CD4-positive, alpha-beta T cell (primary cell): ENCODE results near the gene BSCL2. TPM values are rescaled to one million over a fixed set of nuclear protein-coding genes. Genes with fewer than 3 reads are reported as not detected.
"Not testable (repeated sequence)": the region's sequence is repeated elsewhere in the genome, so short reads cannot be mapped to it uniquely, and the experiment has no call there.

ENCODE experiments used
- ATAC-seq: fragments of 200-7000 bp; cut with Tn5 transposase; one replicate; pipeline ENCODE4 v1.10.0; 2022; ENCODE audit warnings: mild to moderate bottlenecking; ENCODE audit not compliant: poor library complexity
- CTCF ChIA-PET: fragments of 350-600 bp; sonication (Branson Sonifier 250); formaldehyde crosslinking; loops from one replicate; lab custom pipeline; 2021; ENCODE audit warnings: antibody characterized with exemption, inconsistent platforms; lab: Charles Lee
- POLR2A ChIA-PET: fragments of 350-600 bp; sonication (Branson Sonifier 250); formaldehyde crosslinking; loops from one replicate; lab custom pipeline; 2021; ENCODE audit warnings: antibody characterized with exemption, inconsistent platforms; lab: Charles Lee
- DNase-seq, 14 experiments: peaks; one replicate each; pipeline ENCODE4 v3.0.0-alpha.2; 2013 to 2020; ENCODE audit warnings: mixed read lengths in 2 of 14
- H3K27ac ChIP-seq, 2 donors: one replicate each; pipeline versions ENCODE4 v1.5.1 to v1.7.0; 2013; ENCODE audit warnings: low read length in 2 of 2, low read depth in 1 of 2, mild to moderate bottlenecking in 1 of 2
- H3K27me3 ChIP-seq, 2 experiments: 1 replicate in 1 of 2; 2 replicates in 1 of 2; pipeline versions ENCODE4 v1.6.1 to v1.7.0; 2013; ENCODE audit warnings: low read length in 2 of 2, control low read depth in 1 of 2, mild to moderate bottlenecking in 1 of 2, moderate library complexity in 1 of 2; ENCODE audit not compliant: insufficient read depth in 2 of 2, control insufficient read depth in 1 of 2
- H3K36me3 ChIP-seq: one replicate; pipeline ENCODE4 v1.6.1; 2013; ENCODE audit warnings: low read length, control low read depth; ENCODE audit not compliant: insufficient read depth
- H3K4me1 ChIP-seq: one replicate; pipeline ENCODE4 v1.6.1; 2013; ENCODE audit warnings: low read length, control low read depth; ENCODE audit not compliant: insufficient read depth
- H3K4me3 ChIP-seq: one replicate; pipeline ENCODE4 v1.5.1; 2013; ENCODE audit warnings: mild to moderate bottlenecking, low read length, moderate library complexity
- H3K9me3 ChIP-seq, 2 experiments: 1 replicate in 1 of 2; 2 replicates in 1 of 2; pipeline versions ENCODE4 v1.6.1 to v1.7.0; 2013; ENCODE audit warnings: low read length in 2 of 2, mild to moderate bottlenecking in 2 of 2, control low read depth in 1 of 2, moderate library complexity in 1 of 2; ENCODE audit not compliant: control insufficient read depth in 1 of 2, insufficient read depth in 1 of 2
- H3K27ac Mint-ChIP-seq: one replicate; pipeline ENCODE4 v1.8.0; 2020; ENCODE audit warnings: mixed read lengths
- H3K27me3 Mint-ChIP-seq: one replicate; pipeline ENCODE4 v1.8.0; 2021; ENCODE audit warnings: mixed read lengths
- H3K36me3 Mint-ChIP-seq: one replicate; pipeline ENCODE4 v1.8.0; 2021; ENCODE audit warnings: low read depth, mixed read lengths
- H3K4me1 Mint-ChIP-seq: one replicate; pipeline ENCODE4 v1.8.0; 2021; ENCODE audit warnings: low read depth, mixed read lengths
- H3K4me3 Mint-ChIP-seq: one replicate; pipeline ENCODE4 v1.8.0; 2020; ENCODE audit warnings: mild to moderate bottlenecking, mixed read lengths
- H3K9me3 Mint-ChIP-seq: one replicate; pipeline ENCODE4 v1.8.0; 2020; ENCODE audit warnings: mixed read lengths
- CTCF ChIP-seq: fragments of 200-600 bp; IDR thresholded peaks from one replicate; pipeline ENCODE4 v1.8.0; 2022; ENCODE audit warnings: antibody characterized with exemption, mild to moderate bottlenecking
- intact Hi-C, 2 experiments: fragments of 100-400 bp; cut with DNase I in 1 of 2; cut with micrococcal nuclease in 1 of 2; formaldehyde crosslinking; loops; one replicate each; pipeline versions ENCODE4 v1.15.1 to v1.9.0; 2023 to 2025; cut with DNase I, micrococcal nuclease
- total RNA-seq, 174 experiments: library from RNA in 2 of 174; stranded (reverse) in 2 of 174; gene quantifications; one replicate each; pipeline ENCODE4 v1.2.3 and lab custom pipeline; 2021 to 2026

BSCL2 gene
- total RNA-seq, 2 experiments from 2014 or later, result 17.1 to 20.0 TPM

- POLR2A ChIA-PET, result interaction anchor here (0.9 to 5.4 kb wide), 4 partner anchors 11 to 86 kb away, joined by 3 to 43 read pairs (median 10); partner anchors contain the start of genes C11orf98, CSKMT, HNRNPUL2 and TUT1
- intact Hi-C loops, result no loop called here
- no peak for TF ChIP-seq CTCF
- Histone ChIP-seq H3K27me3 (no peaks in the 10 kb centered on the region), H3K9me3 (no peaks in the 10 kb centered on the region), H3K36me3 (peaks cover 40% of the 10 kb centered on the region), H3K4me3 (peak overlapping the region; percentile 100), H3K27ac (peak overlapping the region; percentile 97), H3K4me1 (peaks cover 40% of the 10 kb centered on the region)
- Mint-ChIP-seq H3K27me3 (no peaks in the 10 kb centered on the region), H3K27ac (peak overlapping the region; percentile 87), H3K9me3 (no peaks in the 10 kb centered on the region), H3K4me3 (peak overlapping the region; percentile 91), H3K36me3 (peaks cover 38% of the 10 kb centered on the region), H3K4me1 (peaks cover 52% of the 10 kb centered on the region)
- DNase-seq (no peak), ATAC-seq (no peak)
- CTCF ChIA-PET, result no interaction called here
These were observed 29.5 kb downstream of the BSCL2 start for GRCh38 chr11:62677714-62678113.

GRCh38 chr11:62677156-62677555 is 30.1 kb downstream of the BSCL2 start:
- Histone ChIP-seq H3K4me1 (peaks cover 46% of the 10 kb centered on the region), H3K27ac (peak overlapping the region; percentile 51 to 97), H3K36me3 (peaks cover 40% of the 10 kb centered on the region), H3K27me3 (no peaks in the 10 kb centered on the region), H3K9me3 (no peaks in the 10 kb centered on the region), H3K4me3 (no peak overlapping the region)
- ATAC-seq (no peak), DNase-seq (no peak)
- H3K9me3 Mint-ChIP-seq, result no peaks in the 10 kb centered on the region
- H3K27ac Mint-ChIP-seq, result peak overlapping the region; percentile 87
- ChIA-PET POLR2A (interaction anchor here (0.5 to 5.4 kb wide), 5 partner anchors 10 to 86 kb away, joined by 3 to 43 read pairs (median 5); partner anchors contain the start of genes C11orf98, CSKMT, HNRNPUL2 and TUT1), CTCF (interaction anchor here (0.6 kb wide), 1 partner anchor 1250 kb away, joined by 3 read pairs; no protein-coding TSS in a partner anchor)
- peak overlapping the region; percentile 91 for H3K4me3 Mint-ChIP-seq
- H3K27me3 Mint-ChIP-seq, result no peaks in the 10 kb centered on the region
- peaks cover 41% of the 10 kb centered on the region for H3K36me3 Mint-ChIP-seq
- H3K4me1 Mint-ChIP-seq, result peaks cover 57% of the 10 kb centered on the region
- no peak for TF ChIP-seq CTCF
- intact Hi-C loops, result no loop called here

GRCh38 chr11:62676698-62677097 is 30.5 kb downstream of the BSCL2 start:
- Mint-ChIP-seq H3K4me1 (peaks cover 61% of the 10 kb centered on the region), H3K27ac (peak overlapping the region; percentile 87)
- intact Hi-C loops, result no loop called here

GRCh38 chr11:62675415-62675814 is 31.8 kb downstream of the BSCL2 start:
- H3K9me3 ChIP-seq, H3K27ac Mint-ChIP-seq, H3K27me3 ChIP-seq, H3K27me3 Mint-ChIP-seq, DNase-seq, H3K9me3 Mint-ChIP-seq, H3K27ac ChIP-seq, intact Hi-C loops, H3K4me3 ChIP-seq, ATAC-seq: not testable (repeated sequence)
- H3K4me1 Mint-ChIP-seq, result peaks cover 65% of the 10 kb centered on the region
- H3K4me3 Mint-ChIP-seq, result peak overlapping the region; percentile 26
- H3K36me3 Mint-ChIP-seq, result peaks cover 53% of the 10 kb centered on the region
- Histone ChIP-seq H3K4me1 (peaks cover 53% of the 10 kb centered on the region), H3K36me3 (peaks cover 40% of the 10 kb centered on the region)
- ChIA-PET CTCF (interaction anchor here (0.9 kb wide), 1 partner anchor 19 kb away, joined by 3 read pairs; no protein-coding TSS in a partner anchor), POLR2A (interaction anchor here (1.6 to 5.4 kb wide), 3 partner anchors 10 to 84 kb away, joined by 4 to 43 read pairs (median 8); partner anchors contain the start of genes C11orf98, CSKMT, HNRNPUL2 and TUT1)

More at GRCh38 chr11:62676698-62677097, 30.5 kb downstream of the BSCL2 start:
- H3K9me3 ChIP-seq, result no peaks in the 10 kb centered on the region
- Mint-ChIP-seq H3K27me3 (no peaks in the 10 kb centered on the region), H3K9me3 (no peaks in the 10 kb centered on the region), H3K36me3 (peaks cover 46% of the 10 kb centered on the region), H3K4me3 (peak overlapping the region; percentile 91)
- peaks cover 49% of the 10 kb centered on the region for H3K4me1 ChIP-seq
- H3K36me3 ChIP-seq, result peaks cover 40% of the 10 kb centered on the region
- H3K27ac ChIP-seq, result peak overlapping the region in 1 of 2 donors; percentile 4
- H3K4me3 ChIP-seq, result no peak overlapping the region
- no peak for ATAC-seq
- TF ChIP-seq CTCF, result no peak
- POLR2A ChIA-PET, result interaction anchor here (0.5 to 5.4 kb wide), 5 partner anchors 10 to 85 kb away, joined by 3 to 43 read pairs (median 5); partner anchors contain the start of genes C11orf98, CSKMT, HNRNPUL2 and TUT1
- no peaks in the 10 kb centered on the region for H3K27me3 ChIP-seq
- DNase-seq, result no peak
- CTCF ChIA-PET, result interaction anchor here (0.6 to 0.8 kb wide), 2 partner anchors 53 to 1250 kb away, joined by 3 read pairs; no protein-coding TSS in a partner anchor
